Measurements from ENCODE around the gene SDCBP2.
A peak's percentile ranks its signal among the peaks of the same experiment; 100 is the strongest.

Gene SDCBP2

DNA sequence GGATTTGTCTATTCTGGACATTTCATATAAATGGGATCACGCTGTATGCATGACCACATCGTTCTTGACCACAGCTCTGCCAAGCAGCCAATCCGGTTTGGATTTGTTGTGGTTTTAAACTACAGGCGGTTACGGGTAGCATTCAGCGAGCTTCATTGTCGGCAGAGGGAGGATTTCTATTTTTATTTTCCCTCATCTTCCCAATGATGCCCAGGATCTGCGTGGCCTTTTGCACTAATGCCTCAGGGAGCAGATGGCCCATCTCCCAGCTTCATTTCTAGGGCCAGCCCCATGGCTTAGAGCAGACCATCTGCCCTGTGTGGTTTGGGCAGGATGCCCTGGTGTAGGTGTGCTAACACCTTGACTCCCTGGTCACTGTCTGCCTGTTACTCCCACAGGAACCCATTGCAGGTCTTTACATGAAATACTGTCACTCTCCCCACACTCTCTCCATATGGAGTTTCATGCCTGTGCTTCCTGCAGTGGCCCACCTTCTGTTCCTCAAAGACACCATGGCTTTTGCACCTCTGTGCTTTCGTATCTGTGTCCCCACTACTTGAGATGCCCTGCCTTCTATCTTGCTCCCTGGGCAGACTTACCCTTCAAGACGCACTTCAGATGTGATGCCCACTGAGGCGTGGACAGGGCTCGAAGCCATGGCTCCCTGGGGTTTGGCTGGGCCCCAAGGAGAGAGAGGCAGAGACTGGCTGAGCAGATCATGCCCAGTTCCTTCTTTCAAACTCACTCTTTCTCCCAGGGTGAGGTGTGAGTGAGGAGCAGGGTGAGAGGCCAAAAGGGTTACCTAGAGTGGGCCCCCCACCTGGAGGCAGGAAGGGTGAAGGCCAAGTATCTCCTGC lies 26.0 kb downstream of the SDCBP2 start:
- no peak overlapping the region for H3K27ac ChIP-seq
- TF ChIP-seq, protein P1, sequence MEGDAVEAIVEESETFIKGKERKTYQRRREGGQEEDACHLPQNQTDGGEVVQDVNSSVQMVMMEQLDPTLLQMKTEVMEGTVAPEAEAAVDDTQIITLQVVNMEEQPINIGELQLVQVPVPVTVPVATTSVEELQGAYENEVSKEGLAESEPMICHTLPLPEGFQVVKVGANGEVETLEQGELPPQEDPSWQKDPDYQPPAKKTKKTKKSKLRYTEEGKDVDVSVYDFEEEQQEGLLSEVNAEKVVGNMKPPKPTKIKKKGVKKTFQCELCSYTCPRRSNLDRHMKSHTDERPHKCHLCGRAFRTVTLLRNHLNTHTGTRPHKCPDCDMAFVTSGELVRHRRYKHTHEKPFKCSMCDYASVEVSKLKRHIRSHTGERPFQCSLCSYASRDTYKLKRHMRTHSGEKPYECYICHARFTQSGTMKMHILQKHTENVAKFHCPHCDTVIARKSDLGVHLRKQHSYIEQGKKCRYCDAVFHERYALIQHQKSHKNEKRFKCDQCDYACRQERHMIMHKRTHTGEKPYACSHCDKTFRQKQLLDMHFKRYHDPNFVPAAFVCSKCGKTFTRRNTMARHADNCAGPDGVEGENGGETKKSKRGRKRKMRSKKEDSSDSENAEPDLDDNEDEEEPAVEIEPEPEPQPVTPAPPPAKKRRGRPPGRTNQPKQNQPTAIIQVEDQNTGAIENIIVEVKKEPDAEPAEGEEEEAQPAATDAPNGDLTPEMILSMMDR (conservative IDR thresholded peaks at IDR 0.05), result no peak

DNA sequence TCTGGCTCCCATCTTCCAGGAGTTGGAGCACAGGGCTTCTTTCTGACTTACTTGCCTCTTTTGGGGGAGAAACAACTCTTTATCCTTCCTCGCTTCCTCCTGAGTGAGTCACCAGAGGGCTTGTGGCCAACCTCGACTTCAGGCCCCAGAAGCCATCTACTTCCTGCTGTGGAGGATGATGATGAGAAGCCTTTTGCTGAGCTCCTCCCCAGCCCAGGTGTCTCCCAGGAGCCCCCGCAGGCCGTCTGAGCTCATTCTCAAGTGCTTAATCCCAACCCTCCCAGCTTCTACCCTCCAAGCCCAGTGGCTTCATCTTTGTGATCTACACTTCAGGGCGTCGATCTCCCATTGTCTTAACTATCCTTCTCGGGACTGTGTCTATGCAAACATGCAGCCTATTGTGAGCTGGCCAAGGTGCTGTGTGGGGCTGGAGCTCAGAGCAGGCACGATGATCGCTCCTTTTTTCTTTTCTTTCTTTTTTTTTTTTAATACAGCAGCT lies 27.9 kb downstream of the SDCBP2 start:
- H3K27ac ChIP-seq, result no peak overlapping the region
- TF ChIP-seq, protein P1 (conservative IDR thresholded peaks at IDR 0.05), result no peak

DNA sequence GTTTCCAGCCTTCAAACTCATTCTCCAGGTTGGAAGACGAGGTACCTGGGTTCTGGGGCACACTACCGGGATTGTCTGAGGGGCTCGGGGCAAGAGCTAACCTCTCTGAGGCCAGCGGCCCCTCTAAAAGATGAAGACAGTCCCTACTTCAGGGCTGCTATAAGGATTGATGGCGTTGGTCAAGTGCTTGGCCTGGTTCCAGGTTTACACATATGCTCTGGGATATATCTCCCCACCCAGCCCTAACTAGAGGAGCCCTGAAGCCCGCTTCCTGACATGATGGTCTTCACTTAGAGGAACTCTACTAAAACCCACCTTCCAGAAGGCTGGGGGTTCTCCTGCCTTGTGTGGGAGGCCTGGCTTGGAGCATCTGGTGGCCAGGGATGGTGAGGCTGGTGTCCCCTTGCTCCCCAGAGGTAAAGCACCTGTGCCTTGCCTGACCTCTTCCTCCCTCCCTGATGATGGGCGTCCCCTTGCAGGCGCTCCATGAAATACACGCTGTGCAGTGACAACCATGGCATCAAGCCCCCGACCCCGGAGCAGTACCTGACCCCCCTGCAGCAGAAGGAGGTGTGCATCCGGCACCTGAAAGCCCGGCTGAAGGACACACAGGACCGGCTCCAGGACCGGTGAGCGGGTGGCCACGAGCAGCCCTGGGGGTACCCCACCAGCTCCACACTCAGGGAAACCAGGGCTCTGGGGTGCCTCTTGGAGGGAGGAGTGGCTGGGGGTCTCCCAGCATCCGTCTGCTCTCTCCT lies 28.7 kb downstream of the SDCBP2 start:
- TF ChIP-seq, protein P1 (conservative IDR thresholded peaks at IDR 0.05), result no peak
- no peak overlapping the region for H3K27ac ChIP-seq

- TF ChIP-seq, protein P1 (conservative IDR thresholded peaks at IDR 0.05), result peak; percentile 43; the same call in 1 of the 2 replicates
These were observed 29.4 kb downstream of the SDCBP2 start for GRCh38 chr20:1299522-1299921.

GRCh38 chr20:1298888-1299511 lies 29.9 kb downstream of the SDCBP2 start:
- TF ChIP-seq, protein P1 (conservative IDR thresholded peaks at IDR 0.05), result no peak
- no peak overlapping the region for H3K27ac ChIP-seq

More at GRCh38 chr20:1299522-1299921, 29.4 kb downstream of the SDCBP2 start:
- H3K27ac ChIP-seq, result no peak overlapping the region

GRCh38 chr20:1298166-1298565 lies 30.8 kb downstream of the SDCBP2 start:
- H3K27ac ChIP-seq, result no peak overlapping the region
- TF ChIP-seq, protein P1 (conservative IDR thresholded peaks at IDR 0.05), result no peak

GRCh38 chr20:1297486-1297885 lies 31.5 kb downstream of the SDCBP2 start:
- no peak overlapping the region for H3K27ac ChIP-seq
- TF ChIP-seq, protein P1 (conservative IDR thresholded peaks at IDR 0.05), result no peak
